ENCODE data around the gene AGAP1. TPM values are rescaled to one million over a fixed set of nuclear protein-coding genes. Genes with fewer than 3 reads are reported as not detected.

Gene AGAP1
- total RNA-seq, 1 experiment from 2014 or later = 25.8 TPM

- peaks cover 2% of the 10 kb centered on the region; the same call in 1 of the 2 replicates for H3K27me3 Mint-ChIP-seq (ENCODE audit: low read depth)
- H3K23me2 ChIP-seq (ENCODE audit: insufficient read length, low read depth, low read length, poor library complexity, severe bottlenecking) = no peaks in the 10 kb centered on the region
- H2BK120ac ChIP-seq (ENCODE audit: low read depth, low read length, poor library complexity, severe bottlenecking) = no peak overlapping the region
- no peak overlapping the region for H4K5ac ChIP-seq (ENCODE audit: insufficient read length, low read depth, low read length)
- H3K79me2 ChIP-seq (ENCODE audit: insufficient read depth, low read length) = peaks cover 5% of the 10 kb centered on the region; the same call in 1 of the 2 replicates
- no peak overlapping the region for H2BK12ac ChIP-seq (ENCODE audit: insufficient read length, low read depth, low read length)
- H3K18ac ChIP-seq (ENCODE audit: insufficient read length, low read depth, low read length) = no peak overlapping the region
- H3K23ac ChIP-seq (ENCODE audit: insufficient read length, low read depth, low read length) = no peak overlapping the region
- H3K14ac ChIP-seq (ENCODE audit: insufficient read depth, low read length) = no peak overlapping the region
- no peak overlapping the region for H2BK15ac ChIP-seq (ENCODE audit: low read depth, low read length)
- no peak overlapping the region for H3K9ac ChIP-seq (ENCODE audit: extremely low read depth, insufficient read length, low read length)
- H4K91ac ChIP-seq (ENCODE audit: insufficient read length, low read depth, low read length) = no peak overlapping the region
- WGBS (ENCODE audit: extremely low coverage, insufficient read length, low lambda C conversion rate) = no CpG with 5 or more reads among the region's 9 CpGs
- H3K4ac ChIP-seq (ENCODE audit: low read depth, low read length) = no peak overlapping the region
- H4K20me1 ChIP-seq (ENCODE audit: control insufficient read depth, insufficient read depth, insufficient read length) = no peaks in the 10 kb centered on the region
- H3K4me2 ChIP-seq (ENCODE audit: insufficient read depth, insufficient read length, low read length) = no peak overlapping the region
- no peak overlapping the region for H2AFZ ChIP-seq (ENCODE audit: low read length)
- no peak overlapping the region for H3K27ac ChIP-seq (ENCODE audit: insufficient read length, low read depth, low read length)
- peaks cover 6 to 19% (median 14%) of the 10 kb centered on the region in 3 experiments; a peak in 6 of 7 replicates for H3K36me3 Mint-ChIP-seq (ENCODE audit: insufficient read depth in 1 of 3, low read depth in 3 of 3)
- no peaks in the 10 kb centered on the region for H3K9me3 ChIP-seq (ENCODE audit: control insufficient read depth, low read depth, low read length)
- H3T11ph ChIP-seq (ENCODE audit: low read length) = no peak overlapping the region
- H3K27ac Mint-ChIP-seq = no peak overlapping the region
- no peak overlapping the region for H4K8ac ChIP-seq (replicated peaks; ENCODE audit: insufficient read length, low read depth, low read length)
- H3K4me1 ChIP-seq (ENCODE audit: insufficient read depth, low read length) = peaks cover 11% of the 10 kb centered on the region; the same call in 1 of the 2 replicates
- peaks cover 10% of the 10 kb centered on the region for H3K79me1 ChIP-seq (ENCODE audit: insufficient read depth, low read depth, low read length, poor library complexity, severe bottlenecking)
- no peak overlapping the region for H3K56ac ChIP-seq (ENCODE audit: insufficient read length, low read depth, low read length)
- no peak overlapping the region for H2BK5ac ChIP-seq (ENCODE audit: insufficient read length, low read length)
- TF ChIP-seq, protein P1, sequence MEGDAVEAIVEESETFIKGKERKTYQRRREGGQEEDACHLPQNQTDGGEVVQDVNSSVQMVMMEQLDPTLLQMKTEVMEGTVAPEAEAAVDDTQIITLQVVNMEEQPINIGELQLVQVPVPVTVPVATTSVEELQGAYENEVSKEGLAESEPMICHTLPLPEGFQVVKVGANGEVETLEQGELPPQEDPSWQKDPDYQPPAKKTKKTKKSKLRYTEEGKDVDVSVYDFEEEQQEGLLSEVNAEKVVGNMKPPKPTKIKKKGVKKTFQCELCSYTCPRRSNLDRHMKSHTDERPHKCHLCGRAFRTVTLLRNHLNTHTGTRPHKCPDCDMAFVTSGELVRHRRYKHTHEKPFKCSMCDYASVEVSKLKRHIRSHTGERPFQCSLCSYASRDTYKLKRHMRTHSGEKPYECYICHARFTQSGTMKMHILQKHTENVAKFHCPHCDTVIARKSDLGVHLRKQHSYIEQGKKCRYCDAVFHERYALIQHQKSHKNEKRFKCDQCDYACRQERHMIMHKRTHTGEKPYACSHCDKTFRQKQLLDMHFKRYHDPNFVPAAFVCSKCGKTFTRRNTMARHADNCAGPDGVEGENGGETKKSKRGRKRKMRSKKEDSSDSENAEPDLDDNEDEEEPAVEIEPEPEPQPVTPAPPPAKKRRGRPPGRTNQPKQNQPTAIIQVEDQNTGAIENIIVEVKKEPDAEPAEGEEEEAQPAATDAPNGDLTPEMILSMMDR (conservative IDR thresholded peaks at IDR 0.05) = no peak
- no peak overlapping the region for H2AK5ac ChIP-seq (ENCODE audit: insufficient read length, low read length)
- no peak overlapping the region for H2BK20ac ChIP-seq (ENCODE audit: low read depth, low read length, poor library complexity, severe bottlenecking)
- H3K27me3 ChIP-seq (ENCODE audit: insufficient read depth, low read length) = no peaks in the 10 kb centered on the region
- H3K9me3 Mint-ChIP-seq = peaks cover 8 to 14% of the 10 kb centered on the region in 2 experiments
- H3K4me3 Mint-ChIP-seq = no peak overlapping the region
- peaks cover 31 to 46% of the 10 kb centered on the region in 2 experiments for H3K4me1 Mint-ChIP-seq
- no peak for DNase-seq
Observed at GRCh38 chr2:235698028-235698427, 204.2 kb downstream of the AGAP1 start.

Data from H9 (cell line).